SJCRH30 (cell line): ENCODE results near the gene ALKBH3. TPM values are rescaled to one million over a fixed set of nuclear protein-coding genes. Genes with fewer than 3 reads are reported as not detected.

Source experiments
- DNase-seq, 2 experiments: peaks; one replicate each; pipeline ENCODE4 v3.0.0-alpha.2; 2015 to 2020
- H3K27ac ChIP-seq: fragments of 250-450 bp; sonication (Bioruptor Pico); 2 replicates; pipeline ENCODE4 v1.5.1; 2020; ENCODE audit warnings: mild to moderate bottlenecking, moderate library complexity
- H3K27me3 ChIP-seq: fragments of 250-450 bp; sonication (Bioruptor Pico); 2 replicates; pipeline ENCODE4 v1.5.1; 2020; ENCODE audit warnings: mild to moderate bottlenecking, moderate library complexity
- H3K36me3 ChIP-seq: fragments of 250-450 bp; sonication (Bioruptor Pico); 2 replicates; pipeline ENCODE4 v1.5.1; 2020; ENCODE audit warnings: mild to moderate bottlenecking, moderate library complexity
- H3K4me1 ChIP-seq: fragments of 250-450 bp; sonication (Bioruptor Pico); 2 replicates; pipeline ENCODE4 v1.5.1; 2020; ENCODE audit warnings: mild to moderate bottlenecking, moderate library complexity
- H3K4me3 ChIP-seq: fragments of 250-450 bp; sonication (Bioruptor Pico); 2 replicates; pipeline ENCODE4 v1.5.1; 2020; ENCODE audit warnings: mild to moderate bottlenecking, moderate library complexity
- H3K9me3 ChIP-seq: fragments of 250-450 bp; sonication (Bioruptor Pico); replicated peaks from 2 replicates; pipeline ENCODE4 v1.5.1; 2020; ENCODE audit warnings: mild to moderate bottlenecking, moderate library complexity
- total RNA-seq: library from RNA; depleted of rRNA; stranded (reverse); fragments of >200 nt; shearing (Covaris generic); gene quantifications from 2 replicates; pipeline ENCODE4 v1.2.3, GENCODE V29; 2014

ALKBH3 gene
- total RNA-seq, 1 experiment from 2014 or later = 29.2 TPM

- Histone ChIP-seq H3K27me3 (peaks cover 10% of the 10 kb centered on the region; the same call in 1 of the 2 replicates), H3K27ac (no peak overlapping the region), H3K4me3 (no peak overlapping the region), H3K9me3 (no peaks in the 10 kb centered on the region), H3K36me3 (no peaks in the 10 kb centered on the region), H3K4me1 (no peaks in the 10 kb centered on the region; the same call in 1 of the 2 replicates)
- DNase-seq = no peak
Observed at GRCh38 chr11:43868852-43869567, 11.6 kb upstream of the ALKBH3 start.

GRCh38 chr11:43871051-43871450 is 9.6 kb upstream of the ALKBH3 start:
- H3K9me3 ChIP-seq = no peaks in the 10 kb centered on the region
- no peak for DNase-seq
- H3K4me3 ChIP-seq = no peak overlapping the region
- no peaks in the 10 kb centered on the region; the same call in 1 of the 2 replicates for H3K4me1 ChIP-seq
- no peaks in the 10 kb centered on the region for H3K36me3 ChIP-seq
- peaks cover 12% of the 10 kb centered on the region; the same call in 1 of the 2 replicates for H3K27me3 ChIP-seq
- H3K27ac ChIP-seq = no peak overlapping the region

- Histone ChIP-seq H3K27me3 (peaks cover 12% of the 10 kb centered on the region; the same call in 1 of the 2 replicates), H3K27ac (no peak overlapping the region), H3K9me3 (no peaks in the 10 kb centered on the region), H3K4me1 (no peaks in the 10 kb centered on the region; the same call in 1 of the 2 replicates), H3K4me3 (no peak overlapping the region), H3K36me3 (no peaks in the 10 kb centered on the region)
- DNase-seq = no peak
Observed at GRCh38 chr11:43872995-43873394, 7.6 kb upstream of the ALKBH3 start.

GRCh38 chr11:43874078-43874477 is 6.6 kb upstream of the ALKBH3 start:
- no peak for DNase-seq
- no peaks in the 10 kb centered on the region for H3K9me3 ChIP-seq

GRCh38 chr11:43874738-43875137 is 5.9 kb upstream of the ALKBH3 start:
- H3K36me3 ChIP-seq = no peaks in the 10 kb centered on the region
- no peaks in the 10 kb centered on the region for H3K4me1 ChIP-seq
- DNase-seq = no peak
- no peak overlapping the region for H3K27ac ChIP-seq
- no peaks in the 10 kb centered on the region for H3K9me3 ChIP-seq
- peaks cover 12% of the 10 kb centered on the region; the same call in 1 of the 2 replicates for H3K27me3 ChIP-seq
- H3K4me3 ChIP-seq = no peak overlapping the region

More at GRCh38 chr11:43874078-43874477, 6.6 kb upstream of the ALKBH3 start:
- no peaks in the 10 kb centered on the region for H3K4me1 ChIP-seq
- H3K4me3 ChIP-seq = no peak overlapping the region
- H3K27ac ChIP-seq = no peak overlapping the region
- H3K36me3 ChIP-seq = no peaks in the 10 kb centered on the region
- H3K27me3 ChIP-seq = peaks cover 12% of the 10 kb centered on the region; the same call in 1 of the 2 replicates

- DNase-seq = no peak
- Histone ChIP-seq H3K4me3 (peak overlapping the region; percentile 76), H3K4me1 (peaks cover 3% of the 10 kb centered on the region; the same call in 1 of the 2 replicates), H3K27ac (no peak overlapping the region), H3K36me3 (peaks cover 7% of the 10 kb centered on the region), H3K9me3 (no peaks in the 10 kb centered on the region), H3K27me3 (no peaks in the 10 kb centered on the region)
Observed at GRCh38 chr11:43879789-43880639, 617 bp upstream of the ALKBH3 start.

- DNase-seq = no peak
- Histone ChIP-seq H3K9me3 (no peaks in the 10 kb centered on the region), H3K4me1 (no peaks in the 10 kb centered on the region), H3K36me3 (peaks cover 51% of the 10 kb centered on the region), H3K4me3 (no peak overlapping the region), H3K27ac (no peak overlapping the region), H3K27me3 (no peaks in the 10 kb centered on the region)
Observed at GRCh38 chr11:43892851-43893250, 12.2 kb downstream of the ALKBH3 start.

GRCh38 chr11:43894546-43894945 is 13.9 kb downstream of the ALKBH3 start:
- H3K36me3 ChIP-seq = peaks cover 63% of the 10 kb centered on the region
- no peak for DNase-seq
- H3K27ac ChIP-seq = no peak overlapping the region

GRCh38 chr11:43895601-43896000 is 15.0 kb downstream of the ALKBH3 start:
- H3K27me3 ChIP-seq = no peaks in the 10 kb centered on the region
- H3K4me1 ChIP-seq = no peaks in the 10 kb centered on the region
- DNase-seq = no peak
- no peak overlapping the region for H3K4me3 ChIP-seq
- H3K9me3 ChIP-seq = no peaks in the 10 kb centered on the region
- no peak overlapping the region for H3K27ac ChIP-seq
- H3K36me3 ChIP-seq = peaks cover 64% of the 10 kb centered on the region

More at GRCh38 chr11:43894546-43894945, 13.9 kb downstream of the ALKBH3 start:
- no peaks in the 10 kb centered on the region for H3K27me3 ChIP-seq
- no peaks in the 10 kb centered on the region for H3K9me3 ChIP-seq
- no peak overlapping the region for H3K4me3 ChIP-seq
- no peaks in the 10 kb centered on the region for H3K4me1 ChIP-seq

- H3K4me1 ChIP-seq = no peaks in the 10 kb centered on the region
- no peak for DNase-seq
- no peak overlapping the region for H3K4me3 ChIP-seq
- H3K27me3 ChIP-seq = no peaks in the 10 kb centered on the region
- no peaks in the 10 kb centered on the region for H3K9me3 ChIP-seq
- H3K27ac ChIP-seq = no peak overlapping the region
- peaks cover 49% of the 10 kb centered on the region for H3K36me3 ChIP-seq
Observed at GRCh38 chr11:43898574-43898973, 17.9 kb downstream of the ALKBH3 start.

GRCh38 chr11:43899094-43899493 is 18.5 kb downstream of the ALKBH3 start:
- no peak overlapping the region for H3K4me3 ChIP-seq
- H3K27me3 ChIP-seq = no peaks in the 10 kb centered on the region
- no peak for DNase-seq
- no peaks in the 10 kb centered on the region for H3K4me1 ChIP-seq
- H3K9me3 ChIP-seq = no peaks in the 10 kb centered on the region
- H3K36me3 ChIP-seq = peaks cover 45% of the 10 kb centered on the region
- no peak overlapping the region for H3K27ac ChIP-seq

- H3K27ac ChIP-seq = no peak overlapping the region
- peaks cover 27% of the 10 kb centered on the region for H3K36me3 ChIP-seq
- DNase-seq = no peak
- H3K4me3 ChIP-seq = no peak overlapping the region
- H3K27me3 ChIP-seq = no peaks in the 10 kb centered on the region
- H3K4me1 ChIP-seq = no peaks in the 10 kb centered on the region
- no peaks in the 10 kb centered on the region for H3K9me3 ChIP-seq
Observed at GRCh38 chr11:43901551-43901950, 20.9 kb downstream of the ALKBH3 start.

GRCh38 chr11:43903078-43903477 is 22.4 kb downstream of the ALKBH3 start:
- H3K9me3 ChIP-seq = no peaks in the 10 kb centered on the region
- DNase-seq = no peak
- H3K27me3 ChIP-seq = no peaks in the 10 kb centered on the region
- no peak overlapping the region for H3K4me3 ChIP-seq
- peaks cover 16% of the 10 kb centered on the region for H3K36me3 ChIP-seq
- H3K4me1 ChIP-seq = no peaks in the 10 kb centered on the region
- H3K27ac ChIP-seq = no peak overlapping the region

GRCh38 chr11:43903969-43904368 is 23.3 kb downstream of the ALKBH3 start:
- no peaks in the 10 kb centered on the region for H3K9me3 ChIP-seq
- H3K36me3 ChIP-seq = peaks cover 9% of the 10 kb centered on the region
- no peak overlapping the region for H3K27ac ChIP-seq
- no peak for DNase-seq
- H3K4me1 ChIP-seq = no peaks in the 10 kb centered on the region
- H3K27me3 ChIP-seq = no peaks in the 10 kb centered on the region
- H3K4me3 ChIP-seq = no peak overlapping the region
